ENCODE measurements around the gene GEMIN7.

The GEMIN7 gene

GRCh38 chr19:45110851-45111266, 31.8 kb downstream of the GEMIN7 start:
- no peak overlapping the region for H3K4me3 ChIP-seq (ENCODE audit: low read depth, low read length)
- peak; percentile 59 for DNase-seq (ENCODE audit: low read depth)
- no peak for TF ChIP-seq MYC (IDR thresholded peaks at IDR 0.05; ENCODE audit: low read depth, low read length)
- TF ChIP-seq, protein P1, sequence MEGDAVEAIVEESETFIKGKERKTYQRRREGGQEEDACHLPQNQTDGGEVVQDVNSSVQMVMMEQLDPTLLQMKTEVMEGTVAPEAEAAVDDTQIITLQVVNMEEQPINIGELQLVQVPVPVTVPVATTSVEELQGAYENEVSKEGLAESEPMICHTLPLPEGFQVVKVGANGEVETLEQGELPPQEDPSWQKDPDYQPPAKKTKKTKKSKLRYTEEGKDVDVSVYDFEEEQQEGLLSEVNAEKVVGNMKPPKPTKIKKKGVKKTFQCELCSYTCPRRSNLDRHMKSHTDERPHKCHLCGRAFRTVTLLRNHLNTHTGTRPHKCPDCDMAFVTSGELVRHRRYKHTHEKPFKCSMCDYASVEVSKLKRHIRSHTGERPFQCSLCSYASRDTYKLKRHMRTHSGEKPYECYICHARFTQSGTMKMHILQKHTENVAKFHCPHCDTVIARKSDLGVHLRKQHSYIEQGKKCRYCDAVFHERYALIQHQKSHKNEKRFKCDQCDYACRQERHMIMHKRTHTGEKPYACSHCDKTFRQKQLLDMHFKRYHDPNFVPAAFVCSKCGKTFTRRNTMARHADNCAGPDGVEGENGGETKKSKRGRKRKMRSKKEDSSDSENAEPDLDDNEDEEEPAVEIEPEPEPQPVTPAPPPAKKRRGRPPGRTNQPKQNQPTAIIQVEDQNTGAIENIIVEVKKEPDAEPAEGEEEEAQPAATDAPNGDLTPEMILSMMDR (IDR thresholded peaks at IDR 0.05; ENCODE audit: low read depth, low read length) = no peak
- no peak for TF ChIP-seq POLR2A (IDR thresholded peaks at IDR 0.05; ENCODE audit: extremely low read depth, insufficient read length)
- TF ChIP-seq MAX (IDR thresholded peaks at IDR 0.05; ENCODE audit: low read depth, low read length) = no peak

DNA sequence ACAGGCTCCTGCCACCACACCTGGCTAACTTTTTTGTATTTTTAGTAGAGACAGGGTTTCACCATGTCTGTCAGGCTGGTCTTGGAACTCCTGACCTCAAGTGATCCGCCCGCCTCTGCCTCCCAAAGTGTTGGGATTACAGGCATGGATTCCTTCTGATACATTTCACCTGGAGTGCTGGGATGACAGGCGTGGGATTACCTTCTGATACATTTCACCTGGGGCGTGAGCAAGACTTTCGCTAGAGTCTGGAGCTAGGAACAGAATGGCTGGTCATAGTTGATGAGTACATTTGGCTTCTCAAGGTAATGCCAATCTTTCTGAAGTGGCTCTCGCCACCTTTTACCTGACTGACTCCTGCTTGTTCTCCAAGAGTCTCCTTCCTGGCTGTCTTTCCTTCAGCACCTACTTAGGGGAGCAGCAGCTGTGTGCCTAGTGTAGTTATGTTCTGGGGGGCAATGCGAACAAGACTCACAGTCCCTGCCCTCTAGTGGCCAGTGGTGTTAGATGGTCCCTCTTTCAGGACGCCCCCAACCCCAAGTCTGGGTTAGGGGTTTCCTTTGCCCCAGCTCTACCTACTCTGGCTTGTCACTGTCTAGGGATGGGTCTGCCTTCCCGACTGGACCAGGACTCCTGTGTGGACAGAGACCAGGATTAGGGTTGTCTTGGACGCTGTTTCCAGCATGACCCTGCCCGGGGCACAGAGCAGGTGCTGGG, 33.2 kb downstream of the GEMIN7 start:
- no peak for DNase-seq (ENCODE audit: low read depth)
- H3K4me3 ChIP-seq (ENCODE audit: low read depth, low read length) = no peak overlapping the region
- TF ChIP-seq MAX (IDR thresholded peaks at IDR 0.05; ENCODE audit: low read depth, low read length) (no peak), MYC (IDR thresholded peaks at IDR 0.05; ENCODE audit: low read depth, low read length) (no peak)
- TF ChIP-seq, protein P1 (IDR thresholded peaks at IDR 0.05; ENCODE audit: low read depth, low read length) = peak; percentile 27

DNA sequence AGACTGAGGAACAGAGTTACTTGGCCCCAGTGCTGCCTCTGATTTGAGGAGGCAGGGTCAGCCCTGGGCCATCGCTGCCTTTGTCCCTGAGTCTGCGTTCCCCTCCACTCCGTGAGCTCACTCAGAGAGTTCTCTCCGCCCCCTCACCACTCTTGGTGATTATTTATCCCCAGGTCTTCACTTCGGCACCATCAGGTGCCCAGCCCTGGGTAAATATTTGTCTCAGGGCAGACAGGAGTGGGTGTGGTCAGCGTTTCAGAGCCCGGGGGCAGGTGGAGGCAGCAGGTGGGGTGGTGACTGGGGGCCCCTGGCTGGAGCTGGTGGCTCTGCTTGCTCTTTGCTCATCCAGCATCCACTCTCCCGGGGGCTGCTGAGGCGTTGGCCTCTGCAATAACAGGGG, 34.6 kb downstream of the GEMIN7 start:
- no peak for DNase-seq (ENCODE audit: low read depth)
- H3K4me3 ChIP-seq (ENCODE audit: low read depth, low read length) = no peak overlapping the region
- TF ChIP-seq POLR2A (IDR thresholded peaks at IDR 0.05; ENCODE audit: extremely low read depth, insufficient read length) = no peak
- TF ChIP-seq, protein P1 (IDR thresholded peaks at IDR 0.05; ENCODE audit: low read depth, low read length) = no peak
- no peak for TF ChIP-seq MAX (IDR thresholded peaks at IDR 0.05; ENCODE audit: low read depth, low read length)

DNA sequence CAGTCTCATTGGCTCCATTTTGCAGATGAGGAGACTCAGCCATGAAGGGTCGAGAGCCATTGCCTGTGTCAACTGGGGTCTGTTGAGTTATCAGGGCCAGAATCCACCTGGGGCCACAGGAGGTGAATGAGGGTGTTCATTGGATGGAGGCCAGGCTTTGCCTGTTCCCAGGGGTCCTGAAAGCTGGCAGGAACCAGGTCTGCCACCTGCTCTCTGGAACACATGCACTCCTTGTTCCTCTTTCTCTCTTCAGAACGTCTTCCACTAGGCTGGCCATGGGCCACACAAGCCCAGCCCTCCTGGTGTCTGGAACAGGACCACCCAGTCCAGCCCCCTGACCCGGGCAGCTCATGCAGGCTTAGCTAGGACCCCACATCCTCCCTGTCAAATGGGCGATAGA, 35.1 kb downstream of the GEMIN7 start:
- no peak overlapping the region for H3K4me3 ChIP-seq (ENCODE audit: low read depth, low read length)
- no peak for TF ChIP-seq MYC (IDR thresholded peaks at IDR 0.05; ENCODE audit: low read depth, low read length)
- TF ChIP-seq POLR2A (IDR thresholded peaks at IDR 0.05; ENCODE audit: extremely low read depth, insufficient read length) = no peak
- TF ChIP-seq, protein P1 (IDR thresholded peaks at IDR 0.05; ENCODE audit: low read depth, low read length) = no peak
- TF ChIP-seq MAX (IDR thresholded peaks at IDR 0.05; ENCODE audit: low read depth, low read length) = no peak
- no peak for DNase-seq (ENCODE audit: low read depth)

- H3K4me3 ChIP-seq (ENCODE audit: low read depth, low read length) = no peak overlapping the region
- DNase-seq (ENCODE audit: low read depth) = peak; percentile 34
- TF ChIP-seq, protein P1 (IDR thresholded peaks at IDR 0.05; ENCODE audit: low read depth, low read length) = no peak
- TF ChIP-seq MYC (IDR thresholded peaks at IDR 0.05; ENCODE audit: low read depth, low read length) (no peak), MAX (IDR thresholded peaks at IDR 0.05; ENCODE audit: low read depth, low read length) (no peak), POLR2A (IDR thresholded peaks at IDR 0.05; ENCODE audit: extremely low read depth, insufficient read length) (no peak)
Measured at GRCh38 chr19:45115809-45116615, 37.0 kb downstream of the GEMIN7 start.

All from NB4 (cell line).